Astrocyte of the spinal cord (primary cell): ENCODE results near the gene POFUT2.
A peak's percentile ranks its signal among the peaks of the same experiment; 100 is the strongest.
"Not testable (repeated sequence)": the region's sequence is repeated elsewhere in the genome, so short reads cannot be mapped to it uniquely, and the experiment has no call there.

Experiments
- DNase-seq: peaks from one replicate; pipeline ENCODE4 v3.0.0; 2011; ENCODE audit warnings: low read depth, low spot score
- H3K4me3 ChIP-seq: 2 replicates; pipeline ENCODE4 v1.5.1; 2011; ENCODE audit warnings: low read depth, mild to moderate bottlenecking, low read length, moderate library complexity
- in situ Hi-C: cut with HindIII; loops from 2 replicates; pipeline ENCODE4 v1.10.0; 2017; ENCODE audit warnings: low sequenced_read_pairs
- TF ChIP-seq, protein P1 (sequence below): IDR thresholded peaks from 2 replicates; pipeline ENCODE4 v1.5.1; 2012; ENCODE audit warnings: low read depth, mild to moderate bottlenecking, low read length, inconsistent platforms

The POFUT2 gene

DNA sequence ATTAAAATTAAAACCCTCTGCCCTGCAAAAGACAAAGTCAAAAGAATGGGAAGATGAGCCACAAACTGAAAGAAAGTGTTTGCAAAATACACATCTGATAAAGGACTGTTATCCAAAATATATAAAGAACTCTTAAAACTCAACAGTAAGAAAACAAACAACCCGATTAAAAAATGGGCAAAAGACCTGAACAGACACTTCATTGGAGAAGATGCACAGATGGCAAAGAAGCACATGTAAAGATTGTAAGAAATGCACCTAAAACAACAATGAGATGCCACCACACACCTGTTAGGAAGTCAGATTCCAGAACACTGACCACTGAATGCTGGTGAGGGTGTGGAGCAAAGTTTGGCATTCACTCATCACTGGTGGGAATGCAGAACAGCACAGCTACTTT lies 24.6 kb upstream of the POFUT2 start:
- TF ChIP-seq, protein P1, sequence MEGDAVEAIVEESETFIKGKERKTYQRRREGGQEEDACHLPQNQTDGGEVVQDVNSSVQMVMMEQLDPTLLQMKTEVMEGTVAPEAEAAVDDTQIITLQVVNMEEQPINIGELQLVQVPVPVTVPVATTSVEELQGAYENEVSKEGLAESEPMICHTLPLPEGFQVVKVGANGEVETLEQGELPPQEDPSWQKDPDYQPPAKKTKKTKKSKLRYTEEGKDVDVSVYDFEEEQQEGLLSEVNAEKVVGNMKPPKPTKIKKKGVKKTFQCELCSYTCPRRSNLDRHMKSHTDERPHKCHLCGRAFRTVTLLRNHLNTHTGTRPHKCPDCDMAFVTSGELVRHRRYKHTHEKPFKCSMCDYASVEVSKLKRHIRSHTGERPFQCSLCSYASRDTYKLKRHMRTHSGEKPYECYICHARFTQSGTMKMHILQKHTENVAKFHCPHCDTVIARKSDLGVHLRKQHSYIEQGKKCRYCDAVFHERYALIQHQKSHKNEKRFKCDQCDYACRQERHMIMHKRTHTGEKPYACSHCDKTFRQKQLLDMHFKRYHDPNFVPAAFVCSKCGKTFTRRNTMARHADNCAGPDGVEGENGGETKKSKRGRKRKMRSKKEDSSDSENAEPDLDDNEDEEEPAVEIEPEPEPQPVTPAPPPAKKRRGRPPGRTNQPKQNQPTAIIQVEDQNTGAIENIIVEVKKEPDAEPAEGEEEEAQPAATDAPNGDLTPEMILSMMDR, result no peak
- DNase-seq, result no peak
- no peak overlapping the region for H3K4me3 ChIP-seq
- in situ Hi-C loops, result no loop called here

GRCh38 chr21:45310459-45310858 lies 22.8 kb upstream of the POFUT2 start:
- TF ChIP-seq, protein P1, result no peak
- DNase-seq, result no peak
- in situ Hi-C loops, result no loop called here
- H3K4me3 ChIP-seq, result no peak overlapping the region

- in situ Hi-C loops, result no loop called here
- TF ChIP-seq, protein P1, result no peak
- no peak for DNase-seq
- H3K4me3 ChIP-seq, result no peak overlapping the region
Measured at GRCh38 chr21:45309987-45310381, 22.3 kb upstream of the POFUT2 start.

DNA sequence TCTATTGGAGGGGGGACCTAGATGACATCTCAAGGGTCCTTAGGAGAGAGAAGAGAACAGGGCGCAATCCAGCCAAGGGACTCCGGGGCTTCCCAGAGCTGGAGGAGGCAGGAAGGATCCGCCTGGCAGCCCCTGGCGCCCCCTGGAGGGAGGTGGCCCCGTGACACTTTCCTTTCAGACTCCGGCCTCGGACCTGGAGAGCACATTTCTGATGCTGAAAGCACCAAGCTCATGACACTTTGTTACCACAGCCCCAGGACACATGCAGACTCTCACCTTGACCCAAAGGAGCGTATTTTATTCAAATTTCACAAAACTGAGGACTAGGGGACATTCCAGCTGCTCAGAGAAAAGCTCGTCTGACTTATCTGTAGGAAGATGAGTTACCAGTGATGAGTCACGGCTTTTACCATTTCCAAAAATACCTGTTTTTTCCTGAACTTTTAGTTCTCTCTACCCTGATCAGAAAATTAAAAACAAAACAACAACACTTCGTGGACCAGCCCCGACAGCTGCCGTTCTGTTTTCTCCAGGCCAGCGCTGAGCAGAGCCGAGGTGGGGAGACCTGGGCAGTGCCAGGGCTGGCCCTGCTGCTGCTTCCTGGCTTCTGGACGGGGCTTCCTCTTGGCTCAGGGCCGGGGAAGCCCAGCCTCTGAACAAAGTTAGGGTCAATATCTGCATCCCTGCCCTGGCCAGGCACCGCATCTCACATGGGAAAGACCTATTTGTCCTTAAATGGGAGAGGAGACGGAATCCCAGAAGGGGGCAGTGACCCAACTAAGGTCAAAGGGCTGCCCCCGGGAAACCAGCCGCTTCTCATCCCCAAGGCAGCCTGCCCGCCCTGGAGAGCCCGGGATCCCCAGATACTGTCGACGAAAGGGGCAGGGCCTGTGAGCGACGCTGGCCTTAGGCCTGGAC lies 21.6 kb upstream of the POFUT2 start:
- no peak overlapping the region for H3K4me3 ChIP-seq
- TF ChIP-seq, protein P1, result peak; percentile 79
- peak; percentile 75 for DNase-seq
- in situ Hi-C loops, result no loop called here

GRCh38 chr21:45308194-45309068 lies 20.7 kb upstream of the POFUT2 start:
- TF ChIP-seq, protein P1, result no peak
- DNase-seq, result peak; percentile 94
- in situ Hi-C loops, result no loop called here
- no peak overlapping the region for H3K4me3 ChIP-seq

- in situ Hi-C loops, H3K4me3 ChIP-seq: not testable (repeated sequence)
Measured at GRCh38 chr21:45307597-45308158, 20.0 kb upstream of the POFUT2 start.

More at GRCh38 chr21:45307597-45308158, 20.0 kb upstream of the POFUT2 start:
- DNase-seq, result not testable (repeated sequence)
